Left renal cortex interstitium (tissue), 4 donors: ENCODE data around the gene ICAM3. TPM values are rescaled to one million over a fixed set of nuclear protein-coding genes. Genes with fewer than 3 reads are reported as not detected.

ENCODE experiments used
- polyA plus RNA-seq, 4 donors: library from polyadenylated mRNA; unstranded; fragments of 120-200 nt; gene quantifications; one replicate each; pipeline ENCODE4 v1.2.1, GENCODE V29; 2013; ENCODE audit not compliant: insufficient read length in 4 of 4

The ICAM3 gene
- polyA plus RNA-seq, 4 donors: 8.4 to 11.5 (median 10.4) TPM

Other genes with a start within 250 kb of the ICAM3 start
- gene ANGPTL6, start 236.9 kb downstream of the ICAM3 start, polyA plus RNA-seq: 1 to 10 TPM; 2.3 to 3.5 (median 3.2) TPM
- 10 to 100 TPM; 25.8 to 44.5 (median 35.7) TPM for gene PPAN, start 233.3 kb downstream of the ICAM3 start, polyA plus RNA-seq
- gene P2RY11, start 227.9 kb downstream of the ICAM3 start, polyA plus RNA-seq: 10 to 100 TPM; 10.3 to 17.2 (median 14.0) TPM
- gene EIF3G, start 219.7 kb downstream of the ICAM3 start, polyA plus RNA-seq: 100 to 1,000 TPM; 190 to 229 (median 203) TPM
- gene DNMT1, start 144.7 kb downstream of the ICAM3 start, polyA plus RNA-seq: 100 to 1,000 TPM in 2 of 4 donors, 10 to 100 TPM in 2; 80.7 to 129 (median 108) TPM
- gene S1PR2, start 108.3 kb downstream of the ICAM3 start, polyA plus RNA-seq: 10 to 100 TPM; 11.0 to 14.4 (median 13.1) TPM
- 10 to 100 TPM; 31.5 to 59.7 (median 48.7) TPM for gene MRPL4, start 87.4 kb downstream of the ICAM3 start, polyA plus RNA-seq
- 1 to 10 TPM; 5.5 to 7.3 (median 6.4) TPM for gene ICAM1, start 68.5 kb downstream of the ICAM3 start, polyA plus RNA-seq
- under 1 TPM; 0.28 to 0.81 (median 0.58) TPM for gene ICAM4, start 52.7 kb downstream of the ICAM3 start, polyA plus RNA-seq
- under 1 TPM; 0.11 to 0.32 (median 0.23) TPM for gene ICAM5, start 49.7 kb downstream of the ICAM3 start, polyA plus RNA-seq
- gene ZGLP1, start 29.8 kb downstream of the ICAM3 start, polyA plus RNA-seq: 10 to 100 TPM in 1 of 4 donors, 1 to 10 TPM in 3; 2.8 to 11.8 (median 6.9) TPM
- 10 to 100 TPM; 16.2 to 28.3 (median 21.7) TPM for gene FDX2, start 23.6 kb downstream of the ICAM3 start, polyA plus RNA-seq
- gene RAVER1, start 6.1 kb downstream of the ICAM3 start, polyA plus RNA-seq: 10 to 100 TPM; 22.2 to 45.2 (median 35.8) TPM
- 100 to 1,000 TPM in 3 of 4 donors, 10 to 100 TPM in 1; 95.0 to 174 (median 131) TPM for gene TYK2, start 40.9 kb upstream of the ICAM3 start, polyA plus RNA-seq
- 100 to 1,000 TPM; 137 to 181 (median 171) TPM for gene CDC37, start 63.9 kb upstream of the ICAM3 start, polyA plus RNA-seq
- 1 to 10 TPM; 2.0 to 3.8 (median 2.6) TPM for gene PDE4A, start 80.9 kb upstream of the ICAM3 start, polyA plus RNA-seq
- 10 to 100 TPM; 73.7 to 86.7 (median 77.7) TPM for gene KEAP1, start 163.7 kb upstream of the ICAM3 start, polyA plus RNA-seq
- 1 to 10 TPM; 1.6 to 1.8 (median 1.8) TPM for gene S1PR5, start 177.8 kb upstream of the ICAM3 start, polyA plus RNA-seq
- 10 to 100 TPM; 26.7 to 37.1 (median 33.0) TPM for gene ATG4D, start 204.3 kb upstream of the ICAM3 start, polyA plus RNA-seq
- gene KRI1, start 226.4 kb upstream of the ICAM3 start, polyA plus RNA-seq: 10 to 100 TPM; 33.4 to 47.2 (median 37.2) TPM
- gene CDKN2D, start 229.4 kb upstream of the ICAM3 start, polyA plus RNA-seq: 10 to 100 TPM in 3 of 4 donors, 1 to 10 TPM in 1; 9.3 to 12.5 (median 10.8) TPM
- 10 to 100 TPM; 48.1 to 53.9 (median 53.4) TPM for gene AP1M2, start 247.7 kb upstream of the ICAM3 start, polyA plus RNA-seq